HG03064 (cell line): ENCODE results near the gene TAC4.

Source experiments
- ATAC-seq: cut with Tn5 transposase; IDR thresholded peaks from one replicate; pipeline ENCODE4 v1.9.1; 2021; ENCODE audit warnings: low read depth; ENCODE audit not compliant: unreplicated experiment

Gene TAC4

GRCh38 chr17:49873926-49874325 is 26.1 kb upstream of the TAC4 start:
- no peak for ATAC-seq

GRCh38 chr17:49873466-49873865 is 25.6 kb upstream of the TAC4 start:
- ATAC-seq, result no peak

- ATAC-seq, result no peak
These were observed 25.0 kb upstream of the TAC4 start for GRCh38 chr17:49872754-49873377.

- no peak for ATAC-seq
These were observed 23.3 kb upstream of the TAC4 start for GRCh38 chr17:49871211-49871610.

- no peak for ATAC-seq
These were observed 22.4 kb upstream of the TAC4 start for GRCh38 chr17:49870298-49870697.

- no peak for ATAC-seq
These were observed 21.1 kb upstream of the TAC4 start for GRCh38 chr17:49869038-49869374.

- no peak for ATAC-seq
These were observed 19.1 kb upstream of the TAC4 start for GRCh38 chr17:49866882-49867413.

- no peak for ATAC-seq
These were observed 18.1 kb upstream of the TAC4 start for GRCh38 chr17:49866019-49866380.

GRCh38 chr17:49862781-49863331 is 15.0 kb upstream of the TAC4 start:
- no peak for ATAC-seq

GRCh38 chr17:49861150-49861884 is 13.4 kb upstream of the TAC4 start:
- no peak for ATAC-seq

- no peak for ATAC-seq
These were observed 12.4 kb upstream of the TAC4 start for GRCh38 chr17:49859991-49860953.

- ATAC-seq, result no peak
These were observed 10.9 kb upstream of the TAC4 start for GRCh38 chr17:49858796-49859195.

GRCh38 chr17:49854126-49854525 is 6.3 kb upstream of the TAC4 start:
- ATAC-seq, result no peak

GRCh38 chr17:49853470-49854015 is 5.7 kb upstream of the TAC4 start:
- no peak for ATAC-seq

GRCh38 chr17:49851387-49852291 is 3.8 kb upstream of the TAC4 start:
- no peak for ATAC-seq

- no peak for ATAC-seq
These were observed 3.0 kb upstream of the TAC4 start for GRCh38 chr17:49850772-49851386.

GRCh38 chr17:49850218-49850610 is 2.3 kb upstream of the TAC4 start:
- no peak for ATAC-seq

GRCh38 chr17:49848739-49849138 is 870 bp upstream of the TAC4 start:
- no peak for ATAC-seq
